Superior temporal gyrus (tissue), 1 donor: Measurements from ENCODE around the gene UBASH3A.

Source experiments
- DNase-seq: peaks from one replicate; pipeline ENCODE4 v3.0.0-alpha.2; 2016; ENCODE audit errors: extremely low spot score

Gene UBASH3A

GRCh38 chr21:42411197-42411869, 7.6 kb downstream of the UBASH3A start:
- DNase-seq = no peak

DNA sequence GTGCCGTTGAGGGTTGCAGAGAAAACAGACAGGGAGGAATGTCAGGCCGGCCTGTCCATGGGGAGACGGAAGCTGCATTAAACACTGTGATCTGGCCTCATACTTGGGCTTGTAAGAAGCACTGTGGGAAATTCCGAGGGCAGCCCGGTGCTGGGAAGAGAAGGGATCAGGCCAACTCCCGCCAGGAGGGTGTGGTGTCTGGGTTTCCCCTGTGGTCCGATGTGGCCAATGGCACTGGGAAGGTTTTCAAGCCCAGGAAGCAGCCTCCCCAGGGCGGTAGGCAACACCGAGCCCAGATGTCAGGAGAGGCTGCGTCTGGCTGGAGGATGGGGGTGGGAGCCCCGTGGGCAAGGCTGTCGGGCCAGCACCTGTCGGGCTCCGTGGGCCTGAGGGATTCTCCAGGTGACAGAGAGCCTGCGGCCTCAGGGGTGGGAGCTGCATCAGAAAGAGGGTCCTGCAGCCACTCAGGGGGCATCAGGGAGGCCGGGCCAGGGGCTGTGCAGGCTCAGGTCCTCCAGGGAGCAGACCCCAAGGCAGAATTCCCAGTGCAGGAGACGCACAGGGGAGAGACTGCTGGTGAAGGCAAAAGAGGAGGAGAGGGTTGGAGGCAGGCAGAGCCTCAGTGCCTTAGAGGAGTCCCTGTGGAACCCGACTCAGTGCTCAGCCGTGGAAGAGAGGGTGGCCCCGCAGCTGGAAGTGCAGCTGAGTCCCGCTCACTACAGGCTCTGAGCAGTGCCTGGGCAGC, 8.4 kb downstream of the UBASH3A start:
- no peak for DNase-seq

DNA sequence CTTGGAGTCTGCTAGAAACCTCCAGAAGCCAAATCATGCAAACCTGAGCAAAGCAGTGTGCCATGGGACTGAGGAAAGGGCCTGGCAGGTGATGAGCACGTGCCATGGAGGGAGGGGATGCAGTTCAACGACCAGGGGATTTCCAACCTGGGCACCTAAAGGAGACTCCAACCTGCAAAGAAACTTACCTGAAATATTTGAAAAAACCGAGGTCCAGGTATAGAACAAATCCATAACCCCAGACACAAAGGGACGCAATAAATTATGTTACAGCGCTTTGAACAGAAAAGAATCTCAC, 8.9 kb downstream of the UBASH3A start:
- no peak for DNase-seq

GRCh38 chr21:42413093-42413492, 9.4 kb downstream of the UBASH3A start:
- no peak for DNase-seq

GRCh38 chr21:42413500-42413899, 9.8 kb downstream of the UBASH3A start:
- DNase-seq = no peak

DNA sequence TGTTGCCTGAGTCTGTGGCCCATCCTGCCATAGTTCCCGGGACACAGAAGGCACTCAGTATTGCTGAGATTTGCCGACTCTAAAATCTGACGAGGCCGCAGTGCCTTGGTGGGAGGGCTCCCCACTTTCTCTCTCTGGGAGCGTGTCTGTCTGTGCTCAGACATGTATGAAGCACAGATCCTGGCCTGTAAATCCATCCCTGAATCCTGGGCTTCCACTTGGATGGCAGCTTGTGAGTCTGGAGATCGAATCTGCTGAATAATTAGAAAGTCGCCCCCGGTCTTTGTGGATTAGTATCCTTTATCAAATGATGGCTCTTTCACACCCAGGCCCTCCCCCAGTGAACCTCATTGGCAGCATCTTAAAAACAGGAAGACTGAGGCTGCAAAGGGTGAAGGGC, 10.4 kb downstream of the UBASH3A start:
- no peak for DNase-seq

- DNase-seq = no peak
Observed at GRCh38 chr21:42414553-42414927, 10.8 kb downstream of the UBASH3A start.

GRCh38 chr21:42414928-42415769, 11.4 kb downstream of the UBASH3A start:
- DNase-seq = peak; percentile 36

GRCh38 chr21:42417533-42417932, 13.8 kb downstream of the UBASH3A start:
- DNase-seq = no peak

DNA sequence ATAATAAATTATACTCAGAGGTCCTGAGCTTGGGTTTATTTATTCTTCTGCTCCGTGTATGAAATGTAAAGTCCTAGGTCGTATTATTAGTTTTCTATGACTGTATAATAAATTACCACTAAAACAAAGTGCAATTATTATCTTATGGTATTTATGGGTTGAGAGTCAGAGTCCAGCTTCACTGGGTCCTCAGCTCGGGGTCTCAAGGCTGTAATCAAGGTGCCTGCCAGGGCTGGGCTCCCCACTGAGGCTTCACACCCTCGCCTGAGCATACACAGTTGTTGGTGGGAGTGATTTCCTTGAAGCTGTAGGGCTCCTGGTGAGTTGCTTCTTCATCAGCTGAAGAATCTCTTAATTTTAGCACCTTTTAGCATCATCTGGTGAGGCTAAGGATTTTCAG, 15.2 kb downstream of the UBASH3A start:
- no peak for DNase-seq

DNA sequence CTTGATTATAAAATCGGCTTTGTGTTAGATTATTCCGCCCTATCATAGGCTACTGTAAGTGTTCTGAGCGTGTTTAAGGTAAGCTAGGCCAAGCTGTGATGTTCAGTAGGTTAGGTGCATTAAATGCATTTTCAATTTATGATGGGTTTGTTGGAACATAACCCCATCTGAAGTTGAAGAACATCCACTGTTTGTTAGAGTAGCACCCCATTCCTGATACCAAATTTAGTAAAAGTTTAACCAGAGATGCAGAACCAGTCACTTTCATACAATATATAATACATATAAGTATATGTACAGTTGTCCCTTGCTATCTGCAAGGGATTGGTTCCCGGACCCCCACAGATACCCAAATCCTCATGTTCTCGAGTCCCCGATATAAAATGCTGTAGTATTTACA, 16.1 kb downstream of the UBASH3A start:
- DNase-seq = no peak

- DNase-seq = no peak
Observed at GRCh38 chr21:42421018-42421793, 17.5 kb downstream of the UBASH3A start.

DNA sequence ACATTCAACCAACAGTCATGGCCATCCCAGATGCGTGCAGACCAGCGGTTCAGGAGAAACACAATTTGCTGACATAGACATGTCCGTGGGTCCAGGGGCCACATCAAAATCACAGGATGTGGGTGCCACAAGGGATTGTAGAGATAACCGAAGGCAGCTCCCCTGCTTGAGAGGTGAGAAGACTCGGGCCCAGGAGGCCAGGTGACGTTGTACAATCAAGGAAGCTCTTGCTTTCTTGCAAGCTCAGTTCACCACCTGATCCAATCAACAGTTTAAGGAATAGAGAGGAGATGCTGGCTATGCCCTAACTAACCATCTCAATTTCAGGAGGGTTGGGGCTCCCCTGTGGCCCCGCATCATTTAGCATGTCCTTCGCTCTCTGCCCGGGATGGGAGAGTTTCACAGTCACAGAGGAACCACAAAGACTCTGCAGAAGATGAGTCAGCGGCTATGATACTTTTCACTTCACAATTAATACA, 19.5 kb downstream of the UBASH3A start:
- DNase-seq = no peak

DNA sequence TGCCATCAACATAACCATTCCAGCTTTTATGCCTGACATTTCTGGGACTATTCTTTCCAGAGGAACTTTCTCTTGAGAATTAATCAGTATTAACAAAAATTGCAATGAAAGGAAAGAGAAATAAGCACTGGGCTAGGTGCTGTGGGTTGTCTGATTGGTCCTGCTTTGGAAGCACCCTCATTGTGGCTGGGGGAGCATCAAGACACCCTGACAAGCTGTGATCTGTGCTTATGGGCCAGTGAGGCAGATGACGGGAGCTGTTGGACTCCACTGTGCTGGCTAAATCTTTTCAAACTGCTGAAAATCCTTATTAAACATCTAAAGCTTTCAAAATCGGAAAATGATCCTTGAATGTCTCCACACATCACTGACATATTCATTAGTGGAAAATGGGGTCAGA, 20.0 kb downstream of the UBASH3A start:
- no peak for DNase-seq

- no peak for DNase-seq
Observed at GRCh38 chr21:42424914-42425541, 21.3 kb downstream of the UBASH3A start.

GRCh38 chr21:42425591-42425990, 21.9 kb downstream of the UBASH3A start:
- no peak for DNase-seq

- DNase-seq = no peak
Observed at GRCh38 chr21:42426424-42426823, 22.7 kb downstream of the UBASH3A start.

- DNase-seq = no peak
Observed at GRCh38 chr21:42426876-42427480, 23.3 kb downstream of the UBASH3A start.

GRCh38 chr21:42427809-42428419, 24.2 kb downstream of the UBASH3A start:
- DNase-seq = no peak

DNA sequence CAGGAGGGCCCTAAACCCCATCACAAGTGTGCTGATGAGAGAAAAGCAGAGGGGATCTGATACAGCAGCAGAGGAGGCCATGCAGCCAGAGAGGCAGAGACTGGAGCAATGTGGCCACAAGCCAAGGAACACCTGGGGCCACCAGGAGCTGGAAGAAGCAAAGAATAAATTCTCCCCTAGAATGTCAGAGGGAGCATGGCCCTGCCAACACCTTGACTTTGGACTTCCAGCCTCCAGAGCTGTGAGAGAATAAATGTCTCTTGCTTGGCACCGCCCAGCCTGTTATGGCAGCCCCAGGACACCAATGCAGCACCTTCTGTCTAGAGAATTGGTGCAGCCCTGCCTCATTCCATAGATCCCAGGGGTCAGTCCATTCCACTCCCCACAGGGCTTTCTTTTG, 25.3 kb downstream of the UBASH3A start:
- DNase-seq = no peak

- DNase-seq = no peak
Observed at GRCh38 chr21:42429856-42430255, 26.2 kb downstream of the UBASH3A start.
